Panc1 (cell line): ENCODE data around the gene LRRC66. TPM values are rescaled to one million over a fixed set of nuclear protein-coding genes. Genes with fewer than 3 reads are reported as not detected.

Experiments
- ATAC-seq: fragments of 200-7000 bp; cut with Tn5 transposase; 2 replicates; pipeline ENCODE4 v1.9.1; 2020; ENCODE audit warnings: mild to moderate bottlenecking, moderate library complexity
- BruUV-seq: library from RNA; stranded (reverse); fragments of 400-500 nt; replicated peaks from 2 replicates; lab custom pipeline; 2021; lab: Mats Ljungman, UMichigan
- CTCF ChIA-PET: fragments of 300-600 bp; sonication (Branson Sonifier 250); formaldehyde crosslinking; loops from one replicate; lab custom pipeline; 2022; ENCODE audit warnings: antibody characterized with exemption; lab: Charles Lee
- POLR2A ChIA-PET: fragments of 300-600 bp; sonication (Branson Sonifier 250); formaldehyde crosslinking; loops from one replicate; lab custom pipeline; 2022; ENCODE audit warnings: antibody characterized with exemption; lab: Charles Lee
- DNase-seq: peaks from one replicate; pipeline ENCODE4 v3.0.0-alpha.2; 2010; ENCODE audit warnings: low read depth, low spot score
- H3K27ac ChIP-seq: 2 replicates; pipeline ENCODE4 v1.5.1; 2011; ENCODE audit warnings: mild to moderate bottlenecking, low read length, inconsistent platforms
- H3K27me3 ChIP-seq: fragments of 200-500 bp; sonication (Bioruptor generic); 2 replicates; pipeline ENCODE4 v1.6.0; 2014; ENCODE audit warnings: low read length, inconsistent platforms; ENCODE audit not compliant: control insufficient read depth, insufficient read depth
- H3K36me3 ChIP-seq: fragments of 200-500 bp; sonication (Bioruptor generic); 2 replicates; pipeline ENCODE4 v1.5.1; 2014; ENCODE audit warnings: inconsistent platforms, mild to moderate bottlenecking, low read length, moderate library complexity; ENCODE audit not compliant: control insufficient read depth, insufficient read depth
- H3K4me1 ChIP-seq: 2 replicates; pipeline ENCODE4 v1.5.1; 2011; ENCODE audit warnings: inconsistent platforms, mild to moderate bottlenecking, low read length, moderate library complexity; ENCODE audit not compliant: control insufficient read depth, insufficient read depth
- H3K4me3 ChIP-seq, 2 experiments: 2 replicates each; pipeline ENCODE4 v1.5.1; 2011 to 2012; ENCODE audit warnings: low read depth in 2 of 2, low read length in 2 of 2, mild to moderate bottlenecking in 2 of 2, inconsistent platforms in 1 of 2, moderate library complexity in 1 of 2
- H3K9me3 ChIP-seq: fragments of 200-500 bp; sonication (Bioruptor generic); 2 replicates; pipeline ENCODE4 v1.5.1; 2014; ENCODE audit warnings: low read depth, mild to moderate bottlenecking, inconsistent platforms, low read length, moderate library complexity; ENCODE audit not compliant: control insufficient read depth, insufficient read depth
- CTCF ChIP-seq: fragments of 450-650 bp; IDR thresholded peaks from 2 replicates; pipeline ENCODE4 v1.5.1; 2017; ENCODE audit warnings: mild to moderate bottlenecking
- POLR2AphosphoS5 ChIP-seq: IDR thresholded peaks from 2 replicates; pipeline ENCODE4 v1.6.1; 2012; ENCODE audit warnings: mild to moderate bottlenecking, low read depth, low read length, moderate library complexity
- SIN3A ChIP-seq: IDR thresholded peaks from 2 replicates; pipeline ENCODE4 v1.6.1; 2012; ENCODE audit warnings: low read depth, mild to moderate bottlenecking, low read length, moderate library complexity, borderline replicate concordance; ENCODE audit not compliant: insufficient read depth
- TCF7L2 ChIP-seq: IDR thresholded peaks from 2 replicates; pipeline ENCODE4 v1.6.1; 2011; ENCODE audit warnings: mild to moderate bottlenecking, low read depth, low read length, inconsistent platforms
- in situ Hi-C: cut with HindIII; loops from 2 replicates; pipeline ENCODE4 v1.10.0; 2016; ENCODE audit warnings: low sequenced_read_pairs, low pct_unique_long_range_greater_than_20kb
- intact Hi-C: fragments of 100-400 bp; cut with micrococcal nuclease; formaldehyde crosslinking; loops from one replicate; pipeline ENCODE4 v1.10.0; 2022; ENCODE audit not compliant: unreplicated experiment
- total RNA-seq: library from RNA; stranded (reverse); gene quantifications from one replicate; pipeline ENCODE4 v1.2.1, GENCODE V29; 2021; ENCODE audit not compliant: unreplicated experiment
- TF ChIP-seq, protein P1 (sequence below), 2 experiments: IDR thresholded peaks; 2 replicates each; pipeline ENCODE4 v1.6.1; 2011 to 2012; ENCODE audit warnings: low read depth in 2 of 2, control low read depth in 1 of 2, low read length in 1 of 2, mild to moderate bottlenecking in 1 of 2, moderate library complexity in 1 of 2; ENCODE audit not compliant: insufficient read depth in 1 of 2

The LRRC66 gene
- total RNA-seq, 1 experiment from 2014 or later: 0.08 TPM

DNA sequence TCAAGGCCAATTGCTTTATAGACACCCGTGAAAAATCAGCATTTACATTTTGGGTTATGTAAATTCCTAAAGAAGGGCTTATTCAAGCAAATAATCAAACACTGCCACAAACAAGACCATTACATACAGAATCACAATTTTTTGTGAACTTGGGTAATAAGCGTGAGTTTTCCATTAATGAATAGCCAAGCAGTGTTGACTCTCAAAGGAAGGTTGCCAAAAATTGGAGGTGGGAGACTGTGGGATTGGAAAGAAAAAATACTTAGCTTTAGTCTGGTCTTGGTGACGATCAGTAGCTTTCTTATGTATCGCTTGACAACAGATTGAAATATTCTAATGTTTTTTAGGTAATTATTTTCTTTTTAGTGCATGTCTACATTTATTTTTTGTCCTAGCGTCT, 20.9 kb downstream of the LRRC66 start:
- intact Hi-C loops: no loop called here
- H3K4me1 ChIP-seq: no peaks in the 10 kb centered on the region

DNA sequence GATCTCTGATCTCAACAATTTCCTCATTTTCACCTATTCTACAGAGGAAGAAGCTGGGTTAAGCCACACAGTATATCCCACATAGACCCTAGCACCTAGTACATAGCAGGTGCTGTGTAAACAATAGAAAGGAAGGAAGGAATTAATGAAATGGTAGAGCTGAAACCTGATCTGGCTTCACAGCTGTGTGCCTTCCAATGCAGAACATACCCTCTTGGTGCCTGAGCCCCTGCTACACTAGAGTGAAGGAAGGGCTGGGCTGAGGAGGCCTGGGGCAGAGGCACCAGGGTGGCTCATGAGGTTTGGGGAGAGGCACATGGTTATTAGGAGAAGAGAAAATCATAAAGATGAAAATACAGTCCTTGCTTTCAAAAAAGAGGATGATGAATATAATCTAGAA, 21.3 kb downstream of the LRRC66 start:
- H3K9me3 ChIP-seq: no peaks in the 10 kb centered on the region
- no peaks in the 10 kb centered on the region for H3K27me3 ChIP-seq
- H3K36me3 ChIP-seq: no peaks in the 10 kb centered on the region
- TF ChIP-seq POLR2AphosphoS5 (no peak), CTCF (no peak), TCF7L2 (no peak), SIN3A (no peak)
- TF ChIP-seq, protein P1, sequence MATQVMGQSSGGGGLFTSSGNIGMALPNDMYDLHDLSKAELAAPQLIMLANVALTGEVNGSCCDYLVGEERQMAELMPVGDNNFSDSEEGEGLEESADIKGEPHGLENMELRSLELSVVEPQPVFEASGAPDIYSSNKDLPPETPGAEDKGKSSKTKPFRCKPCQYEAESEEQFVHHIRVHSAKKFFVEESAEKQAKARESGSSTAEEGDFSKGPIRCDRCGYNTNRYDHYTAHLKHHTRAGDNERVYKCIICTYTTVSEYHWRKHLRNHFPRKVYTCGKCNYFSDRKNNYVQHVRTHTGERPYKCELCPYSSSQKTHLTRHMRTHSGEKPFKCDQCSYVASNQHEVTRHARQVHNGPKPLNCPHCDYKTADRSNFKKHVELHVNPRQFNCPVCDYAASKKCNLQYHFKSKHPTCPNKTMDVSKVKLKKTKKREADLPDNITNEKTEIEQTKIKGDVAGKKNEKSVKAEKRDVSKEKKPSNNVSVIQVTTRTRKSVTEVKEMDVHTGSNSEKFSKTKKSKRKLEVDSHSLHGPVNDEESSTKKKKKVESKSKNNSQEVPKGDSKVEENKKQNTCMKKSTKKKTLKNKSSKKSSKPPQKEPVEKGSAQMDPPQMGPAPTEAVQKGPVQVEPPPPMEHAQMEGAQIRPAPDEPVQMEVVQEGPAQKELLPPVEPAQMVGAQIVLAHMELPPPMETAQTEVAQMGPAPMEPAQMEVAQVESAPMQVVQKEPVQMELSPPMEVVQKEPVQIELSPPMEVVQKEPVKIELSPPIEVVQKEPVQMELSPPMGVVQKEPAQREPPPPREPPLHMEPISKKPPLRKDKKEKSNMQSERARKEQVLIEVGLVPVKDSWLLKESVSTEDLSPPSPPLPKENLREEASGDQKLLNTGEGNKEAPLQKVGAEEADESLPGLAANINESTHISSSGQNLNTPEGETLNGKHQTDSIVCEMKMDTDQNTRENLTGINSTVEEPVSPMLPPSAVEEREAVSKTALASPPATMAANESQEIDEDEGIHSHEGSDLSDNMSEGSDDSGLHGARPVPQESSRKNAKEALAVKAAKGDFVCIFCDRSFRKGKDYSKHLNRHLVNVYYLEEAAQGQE (IDR thresholded peaks at IDR 0.05; ENCODE audit: insufficient read depth in 1 of 2, low read depth in 2 of 2, low read length in 1 of 2): no peak
- ATAC-seq: no peak
- in situ Hi-C loops (no loop called here), intact Hi-C loops (no loop called here)
- BruUV-seq: no TSS peak
- ChIA-PET CTCF (no interaction called here), POLR2A (no interaction called here)
- DNase-seq: no peak
- no peaks in the 10 kb centered on the region for H3K4me1 ChIP-seq
- no peak overlapping the region for H3K27ac ChIP-seq
- no peak overlapping the region for H3K4me3 ChIP-seq

More for the DNA sequence above, 20.9 kb downstream of the LRRC66 start:
- ChIA-PET POLR2A (no interaction called here), CTCF (no interaction called here)
- Histone ChIP-seq H3K4me3 (no peak overlapping the region), H3K36me3 (no peaks in the 10 kb centered on the region), H3K27me3 (no peaks in the 10 kb centered on the region), H3K9me3 (no peaks in the 10 kb centered on the region), H3K27ac (no peak overlapping the region)
- in situ Hi-C loops: no loop called here
- BruUV-seq: no TSS peak
- ATAC-seq (no peak), DNase-seq (no peak)
- no peak for TF ChIP-seq SIN3A
- no peak for TF ChIP-seq CTCF
- no peak for TF ChIP-seq TCF7L2
- TF ChIP-seq, protein P1 (IDR thresholded peaks at IDR 0.05; ENCODE audit: insufficient read depth in 1 of 2, low read depth in 2 of 2, low read length in 1 of 2): no peak
- no peak for TF ChIP-seq POLR2AphosphoS5
